ENCODE measurements around the gene OR2T8. TPM values are rescaled to one million over a fixed set of nuclear protein-coding genes. Genes with fewer than 3 reads are reported as not detected.

OR2T8 gene
- total RNA-seq, 1 donor from 2014 or later, result not detected

DNA sequence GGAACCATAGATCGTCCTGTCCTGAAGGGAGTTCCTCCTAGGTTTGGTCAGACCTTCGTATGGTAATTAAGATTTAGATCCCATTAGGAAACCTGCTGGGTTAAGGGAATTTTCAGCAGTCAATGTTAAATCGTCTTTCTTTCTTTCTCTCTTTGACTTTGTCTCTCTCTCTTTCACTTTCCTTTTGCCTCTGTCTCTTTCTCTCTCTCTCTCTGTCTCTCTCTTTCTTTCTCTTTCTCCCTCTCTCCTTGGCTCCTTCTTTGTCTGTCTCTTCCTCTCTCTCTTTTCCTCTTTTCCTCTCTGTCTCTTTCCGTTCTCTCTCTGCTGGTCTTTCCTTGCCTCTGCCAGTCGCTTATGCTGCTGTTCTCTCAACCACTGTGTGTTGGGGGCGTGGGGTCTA is 15.9 kb upstream of the OR2T8 start:
- H3K4me3 ChIP-seq, result no peak overlapping the region
- DNase-seq, result no peak
- no peak for ATAC-seq
- no peaks in the 10 kb centered on the region for H3K27me3 ChIP-seq
- H3K36me3 ChIP-seq, result no peaks in the 10 kb centered on the region
- no peaks in the 10 kb centered on the region for H3K9me3 ChIP-seq
- TF ChIP-seq CTCF (IDR thresholded peaks at IDR 0.05), result no peak
- H3K27ac ChIP-seq, result no peak overlapping the region
- no peaks in the 10 kb centered on the region for H3K4me1 ChIP-seq
- intact Hi-C loops (cut with DNase I), result no loop called here

GRCh38 chr1:247905181-247905580 is 14.9 kb upstream of the OR2T8 start:
- no peaks in the 10 kb centered on the region for H3K27me3 ChIP-seq
- no peak for TF ChIP-seq CTCF (IDR thresholded peaks at IDR 0.05)
- intact Hi-C loops (cut with DNase I), result no loop called here
- no peaks in the 10 kb centered on the region for H3K9me3 ChIP-seq
- H3K36me3 ChIP-seq, result no peaks in the 10 kb centered on the region
- no peak for ATAC-seq
- no peaks in the 10 kb centered on the region for H3K4me1 ChIP-seq
- H3K4me3 ChIP-seq, result no peak overlapping the region
- H3K27ac ChIP-seq, result no peak overlapping the region
- no peak for DNase-seq

DNA sequence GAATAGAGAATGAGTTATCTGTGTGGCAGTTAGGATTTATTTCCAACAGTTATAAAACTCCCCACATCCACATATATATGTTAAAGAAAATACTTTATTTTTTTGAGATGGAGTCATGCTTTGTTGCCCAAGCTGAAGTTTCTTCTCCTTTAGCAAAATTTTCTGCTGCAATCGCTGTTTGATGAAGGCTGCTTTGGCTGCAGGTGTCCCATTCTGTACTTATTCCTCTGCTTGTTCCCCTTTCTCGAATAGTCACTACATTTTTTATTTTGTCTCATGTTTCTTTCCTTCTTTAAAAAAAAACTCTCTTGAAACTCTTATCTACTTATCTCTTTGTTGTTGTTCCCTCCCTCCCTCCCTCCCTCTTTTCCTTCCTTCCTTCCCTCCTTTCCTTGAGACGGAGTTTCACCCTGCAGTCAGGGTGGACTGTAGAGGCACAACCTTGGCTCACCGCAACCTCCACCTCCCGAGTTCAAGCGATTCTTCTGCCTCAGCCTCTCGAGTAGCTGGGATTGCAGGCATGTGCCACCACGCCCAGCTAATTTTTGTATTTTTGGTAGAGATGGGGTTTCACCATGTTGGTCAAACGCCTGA is 14.0 kb upstream of the OR2T8 start:
- Histone ChIP-seq H3K4me3 (peak overlapping the region; percentile 38), H3K4me1 (no peaks in the 10 kb centered on the region), H3K27me3 (no peaks in the 10 kb centered on the region), H3K9me3 (no peaks in the 10 kb centered on the region), H3K27ac (no peak overlapping the region), H3K36me3 (no peaks in the 10 kb centered on the region)
- intact Hi-C loops (cut with DNase I), result no loop called here
- TF ChIP-seq CTCF (IDR thresholded peaks at IDR 0.05), result no peak
- ATAC-seq (no peak), DNase-seq (no peak)

DNA sequence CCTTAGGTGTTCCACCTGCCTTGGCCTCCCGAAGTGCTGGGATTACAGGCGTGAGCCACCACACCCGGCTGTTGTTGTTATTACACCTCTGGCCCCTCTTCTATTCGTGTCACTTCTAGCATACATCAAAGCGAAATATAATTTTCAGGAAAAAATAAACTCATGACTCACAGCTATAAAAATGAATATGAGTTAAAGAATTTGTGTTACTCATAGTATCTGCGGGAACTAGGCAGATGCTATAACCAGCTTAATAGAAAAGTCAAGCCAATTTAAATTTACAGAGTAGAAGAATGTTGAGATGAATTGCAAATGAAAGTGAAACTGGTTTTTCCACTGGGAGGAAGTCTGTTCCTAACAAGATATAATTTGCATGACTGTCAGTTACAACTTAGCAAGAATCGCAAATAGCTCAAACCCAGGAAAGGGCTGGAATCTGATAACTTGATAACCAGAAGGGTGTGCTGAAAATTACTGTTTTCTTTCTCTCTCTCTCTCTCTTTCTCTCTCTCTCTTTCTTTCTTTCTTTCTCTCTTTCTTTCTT is 13.5 kb upstream of the OR2T8 start:
- DNase-seq (no peak), ATAC-seq (peak; percentile 46)
- Histone ChIP-seq H3K27me3 (no peaks in the 10 kb centered on the region), H3K36me3 (no peaks in the 10 kb centered on the region), H3K4me3 (peak overlapping the region; percentile 38), H3K9me3 (no peaks in the 10 kb centered on the region), H3K4me1 (no peaks in the 10 kb centered on the region), H3K27ac (no peak overlapping the region)
- TF ChIP-seq CTCF (IDR thresholded peaks at IDR 0.05), result no peak
- intact Hi-C loops (cut with DNase I), result no loop called here

DNA sequence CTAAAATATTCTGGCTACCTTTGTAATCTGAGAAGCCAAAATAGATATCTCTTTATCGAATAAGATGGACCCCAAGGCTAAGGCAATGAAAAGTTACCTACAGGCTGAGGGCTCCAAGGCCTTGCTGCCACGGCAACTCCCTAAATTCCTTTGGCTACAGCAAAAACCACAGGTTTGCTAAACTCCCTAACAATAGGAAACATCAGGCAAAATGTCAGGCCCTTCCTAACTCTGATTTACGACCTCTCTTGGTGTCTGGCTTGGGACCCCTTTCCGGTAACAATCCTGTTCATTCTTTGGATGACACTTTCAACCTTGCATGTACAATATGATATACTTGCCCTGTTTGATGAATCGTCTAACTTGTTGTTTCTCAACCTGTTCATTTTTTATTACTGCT is 11.3 kb upstream of the OR2T8 start:
- no peaks in the 10 kb centered on the region for H3K9me3 ChIP-seq
- H3K4me1 ChIP-seq, result no peaks in the 10 kb centered on the region
- no peaks in the 10 kb centered on the region for H3K36me3 ChIP-seq
- ATAC-seq (no peak), DNase-seq (no peak)
- no peak overlapping the region for H3K27ac ChIP-seq
- no peak for TF ChIP-seq CTCF (IDR thresholded peaks at IDR 0.05)
- intact Hi-C loops (cut with DNase I), result no loop called here
- H3K4me3 ChIP-seq, result no peak overlapping the region
- H3K27me3 ChIP-seq, result no peaks in the 10 kb centered on the region

GRCh38 chr1:247913786-247914185 is 6.3 kb upstream of the OR2T8 start:
- intact Hi-C loops (cut with DNase I), result no loop called here
- ATAC-seq (no peak), DNase-seq (no peak)
- Histone ChIP-seq H3K4me1 (no peaks in the 10 kb centered on the region), H3K4me3 (no peak overlapping the region), H3K36me3 (no peaks in the 10 kb centered on the region), H3K27me3 (no peaks in the 10 kb centered on the region), H3K27ac (no peak overlapping the region), H3K9me3 (no peaks in the 10 kb centered on the region)
- TF ChIP-seq CTCF (IDR thresholded peaks at IDR 0.05), result no peak

Measured in upper lobe of right lung (tissue), 1 donor.